HG03378 (cell line): ENCODE results near the gene CAMSAP1.

Source experiments
- ATAC-seq: cut with Tn5 transposase; IDR thresholded peaks from one replicate; pipeline ENCODE4 v1.9.1; 2021; ENCODE audit warnings: mild to moderate bottlenecking, moderate library complexity; ENCODE audit not compliant: unreplicated experiment

The CAMSAP1 gene

DNA sequence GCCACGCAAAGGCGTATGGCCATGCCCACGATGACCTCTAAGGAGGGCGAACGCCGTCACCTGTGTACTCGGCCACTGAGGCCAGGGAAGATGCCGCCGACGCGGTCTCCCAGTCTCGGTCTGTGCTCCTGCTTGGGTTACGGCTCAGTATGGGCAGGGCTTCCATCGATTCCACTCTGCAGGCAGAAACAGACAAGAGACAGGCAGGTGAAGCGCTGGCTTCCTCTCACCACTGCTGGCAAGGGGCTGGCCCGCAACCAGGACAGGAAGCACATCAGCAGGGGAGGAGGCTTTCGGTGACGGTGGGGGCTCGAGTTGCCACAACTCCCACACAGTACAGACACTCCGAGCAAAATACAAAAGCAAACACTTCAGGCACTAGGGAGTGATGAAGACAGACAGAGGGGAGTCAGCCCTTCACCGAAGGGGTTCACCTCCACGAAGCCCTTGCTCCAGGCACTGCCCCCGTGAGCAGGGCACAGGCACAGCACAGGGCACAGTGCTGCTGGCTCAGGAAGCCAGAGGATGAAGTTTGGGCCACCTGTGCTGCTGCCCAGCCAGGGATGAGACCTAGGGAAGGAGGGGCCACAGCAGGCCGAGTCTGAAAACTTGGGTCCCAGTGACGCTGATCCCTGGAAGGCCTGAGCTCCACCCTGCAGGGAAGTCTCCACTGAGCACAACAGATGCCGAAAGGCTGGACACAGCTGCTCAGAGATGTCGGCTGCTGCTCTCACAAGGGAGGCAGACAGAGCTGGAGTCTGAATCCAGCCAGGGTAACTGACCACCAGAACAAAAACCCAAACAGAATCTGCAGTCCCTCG, 91.3 kb downstream of the CAMSAP1 start:
- ATAC-seq, result no peak

- ATAC-seq, result no peak
These were observed 91.9 kb downstream of the CAMSAP1 start for GRCh38 chr9:135815413-135815812.

GRCh38 chr9:135814421-135815095, 92.8 kb downstream of the CAMSAP1 start:
- ATAC-seq, result no peak

GRCh38 chr9:135813671-135814290, 93.6 kb downstream of the CAMSAP1 start:
- ATAC-seq, result no peak

DNA sequence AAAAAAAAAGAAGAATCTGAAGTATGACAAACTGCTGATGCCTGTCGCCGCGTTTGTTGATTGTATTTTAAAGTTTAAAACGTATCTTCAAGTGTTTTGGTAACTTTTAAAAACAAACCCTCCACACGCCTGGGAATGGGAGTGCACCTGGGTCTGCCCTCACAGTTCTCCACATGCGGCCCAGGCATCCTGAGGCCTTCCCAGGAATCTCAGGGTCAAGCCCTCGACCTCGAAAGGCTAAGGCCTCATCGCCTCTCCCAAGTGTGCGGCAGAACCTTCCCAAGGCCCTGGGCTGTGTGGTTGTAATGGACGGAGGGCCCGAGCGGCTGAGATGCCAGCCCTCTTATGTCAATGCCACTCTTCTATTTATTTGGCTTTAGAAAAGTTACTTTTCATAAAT, 94.4 kb downstream of the CAMSAP1 start:
- no peak for ATAC-seq

GRCh38 chr9:135811801-135812200, 95.5 kb downstream of the CAMSAP1 start:
- no peak for ATAC-seq

DNA sequence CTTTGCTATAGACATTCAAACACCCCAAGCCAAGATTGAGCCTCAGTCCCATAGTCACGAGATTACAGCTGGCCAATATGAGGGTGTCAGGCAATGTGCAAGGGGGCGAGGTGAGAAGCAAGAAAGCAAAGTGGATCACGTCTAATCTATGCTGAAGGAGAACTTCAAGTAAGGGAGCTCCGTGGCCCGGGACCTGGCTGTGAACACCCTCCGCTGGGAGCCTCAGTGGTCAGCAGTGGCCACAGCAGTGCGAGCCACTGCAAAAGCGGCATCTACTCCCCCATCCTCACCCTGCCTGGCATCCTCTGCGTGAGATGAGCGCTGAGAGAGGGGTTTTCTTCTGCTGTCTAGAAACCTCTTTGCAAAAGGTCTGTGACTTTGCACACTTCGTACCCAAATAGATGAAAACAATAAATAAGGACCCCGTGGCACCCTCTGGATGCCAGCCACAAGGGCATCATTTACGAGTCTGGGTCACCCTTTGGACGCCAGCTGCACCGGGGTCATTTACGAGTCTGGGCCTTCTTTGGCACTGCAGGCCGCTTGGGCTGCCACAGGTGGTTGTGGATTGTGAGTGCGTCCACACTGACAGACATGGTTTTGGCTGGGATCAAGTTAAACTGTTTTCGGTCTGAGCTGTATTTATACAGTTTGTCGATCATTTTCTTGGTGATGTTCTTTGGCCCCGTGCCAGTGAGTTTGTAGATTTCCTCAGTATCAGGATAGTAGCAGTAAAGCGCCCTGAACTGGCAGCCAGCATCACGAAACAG, 96.4 kb downstream of the CAMSAP1 start:
- ATAC-seq, result no peak

DNA sequence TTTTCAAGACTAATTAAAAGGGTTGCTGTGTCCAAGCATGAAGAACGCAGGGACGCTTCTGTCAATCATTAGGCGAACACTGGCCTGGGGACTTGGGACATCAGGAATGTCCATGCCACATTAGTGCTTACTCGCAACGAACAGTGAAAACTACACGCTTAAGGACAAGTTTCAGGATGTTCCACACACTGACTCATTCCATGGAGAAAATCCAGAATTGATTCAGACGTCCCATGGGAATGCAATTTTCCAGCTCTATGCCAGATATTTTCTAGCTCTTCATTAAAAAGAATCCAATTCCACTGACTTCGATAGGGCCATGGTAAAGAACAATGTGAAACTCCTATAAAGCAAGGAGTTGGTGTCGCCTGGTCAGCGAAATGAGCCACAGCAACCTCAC, 98.2 kb downstream of the CAMSAP1 start:
- no peak for ATAC-seq

DNA sequence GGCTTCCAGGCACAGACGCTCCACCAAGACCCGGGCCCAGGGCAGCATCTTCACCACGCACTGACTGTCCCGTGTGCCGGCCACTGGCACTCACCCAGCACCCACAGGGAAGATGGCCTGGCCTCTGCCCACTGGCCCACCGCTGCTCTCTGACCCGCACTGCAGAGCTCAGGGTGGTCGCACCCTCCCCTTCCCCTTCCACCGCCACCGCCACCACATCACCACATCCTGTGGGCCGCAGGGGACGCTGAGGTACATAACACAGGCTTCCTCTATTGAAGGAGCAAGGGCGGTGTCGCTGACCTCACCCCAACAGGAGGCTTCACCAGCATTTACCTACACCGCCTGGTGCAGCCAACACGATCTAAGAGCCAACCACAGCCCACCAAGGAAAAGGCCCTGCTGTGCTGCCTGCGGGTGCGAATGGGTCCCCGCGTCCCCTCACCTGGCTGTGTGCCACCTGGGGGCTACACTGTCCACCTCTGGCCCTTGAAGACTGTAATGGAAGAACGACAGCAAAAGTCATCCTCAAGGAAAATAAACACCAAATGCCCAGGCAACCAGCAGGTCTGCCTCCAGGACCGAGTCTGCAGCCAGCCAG, 101.8 kb downstream of the CAMSAP1 start:
- no peak for ATAC-seq

DNA sequence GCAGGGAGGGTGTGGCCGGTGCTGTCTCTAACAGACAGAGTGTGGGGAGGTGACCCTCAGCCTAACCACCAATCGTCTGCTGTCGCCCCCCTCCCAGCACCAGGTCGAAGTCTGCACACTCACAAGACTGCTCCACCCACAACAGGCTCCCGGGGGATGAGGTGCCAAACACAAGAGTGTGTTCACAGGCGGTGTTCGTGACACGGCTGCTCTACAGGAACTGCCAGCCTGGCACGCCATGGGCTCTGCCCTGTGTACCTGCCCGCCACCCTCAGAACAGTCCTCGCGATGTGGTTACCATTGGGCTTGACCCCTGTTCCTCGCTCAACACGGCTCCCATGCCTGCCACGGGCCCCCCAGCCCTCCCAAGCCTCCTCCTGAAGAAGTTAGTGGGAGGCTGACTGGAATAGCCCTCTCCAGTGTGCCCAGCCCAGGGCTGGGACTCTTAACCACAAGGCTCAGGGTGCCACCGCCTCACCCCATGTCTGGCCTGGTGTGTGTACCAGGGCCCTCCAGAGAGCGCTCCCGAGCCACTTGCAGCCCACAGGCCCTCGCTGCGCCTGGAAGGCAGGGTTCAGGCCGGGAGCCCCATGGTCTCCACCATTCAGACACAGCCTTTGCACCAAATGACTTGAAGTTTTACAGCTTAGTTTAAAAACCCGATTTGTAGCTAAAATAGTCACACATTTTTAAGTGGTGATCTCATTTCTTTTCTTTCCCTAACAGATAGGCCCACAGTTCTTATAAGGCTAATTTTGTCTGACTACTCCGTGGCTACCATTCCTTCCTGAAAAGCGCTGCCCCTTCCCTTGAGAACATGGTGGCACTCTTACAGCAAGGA, 102.5 kb downstream of the CAMSAP1 start:
- ATAC-seq, result no peak

DNA sequence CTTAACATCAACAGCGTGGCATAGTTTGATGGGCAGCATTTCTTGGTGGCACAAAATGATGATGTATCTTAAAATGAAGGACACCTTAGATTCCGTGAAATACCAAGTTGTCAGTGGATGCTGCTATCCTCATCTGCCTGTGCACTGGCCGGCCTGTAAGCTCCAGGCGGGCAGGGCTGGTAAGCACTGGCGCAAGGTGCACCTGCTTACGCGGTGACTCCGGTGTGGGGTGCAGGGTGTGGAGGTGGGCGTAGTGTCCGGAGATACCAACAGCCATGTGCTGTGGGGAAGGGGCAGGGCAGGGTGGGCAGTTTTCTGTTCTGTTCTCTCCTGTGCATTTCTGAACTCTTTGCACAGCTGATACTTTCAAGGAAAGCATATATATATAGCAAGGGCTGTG, 103.9 kb downstream of the CAMSAP1 start:
- no peak for ATAC-seq

GRCh38 chr9:135802876-135803419, 104.4 kb downstream of the CAMSAP1 start:
- no peak for ATAC-seq

DNA sequence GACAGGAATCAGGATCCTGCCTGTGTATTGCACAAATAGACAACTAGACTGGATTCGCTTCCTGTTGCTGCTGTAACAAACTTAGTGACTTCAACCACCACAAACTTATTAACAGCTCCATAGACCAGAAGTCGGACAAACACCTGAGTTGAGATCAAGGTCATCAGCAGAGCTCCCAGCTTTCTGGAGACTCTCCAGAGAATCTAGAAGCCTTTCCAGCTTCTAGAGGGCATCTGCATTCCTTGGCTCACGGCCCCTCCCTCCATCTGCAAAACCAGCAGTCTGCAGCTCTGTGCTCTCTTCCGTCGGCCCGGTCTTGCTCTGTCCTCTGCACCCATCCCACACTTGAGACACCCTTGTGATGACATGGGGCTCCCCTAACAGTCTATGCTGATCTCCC, 106.3 kb downstream of the CAMSAP1 start:
- ATAC-seq, result no peak

DNA sequence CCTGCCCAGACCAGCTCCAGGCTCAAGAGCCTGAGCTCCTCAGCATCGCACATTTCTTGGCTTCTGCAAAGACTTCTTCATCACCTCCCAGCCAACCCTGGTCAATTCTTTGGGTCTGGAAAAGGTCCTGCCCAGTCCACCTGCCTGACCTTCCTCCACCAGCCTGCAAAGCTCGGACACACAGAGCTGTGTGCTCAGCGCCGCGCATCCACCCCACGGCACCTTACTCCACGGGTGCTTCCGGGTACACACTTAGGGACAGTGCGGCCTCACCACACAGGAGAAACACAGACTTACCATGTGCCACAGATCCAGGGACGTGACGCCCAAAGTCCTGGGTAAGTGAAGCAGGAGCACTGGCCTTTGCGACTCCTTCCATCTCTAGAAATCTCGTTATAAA, 108.1 kb downstream of the CAMSAP1 start:
- no peak for ATAC-seq

DNA sequence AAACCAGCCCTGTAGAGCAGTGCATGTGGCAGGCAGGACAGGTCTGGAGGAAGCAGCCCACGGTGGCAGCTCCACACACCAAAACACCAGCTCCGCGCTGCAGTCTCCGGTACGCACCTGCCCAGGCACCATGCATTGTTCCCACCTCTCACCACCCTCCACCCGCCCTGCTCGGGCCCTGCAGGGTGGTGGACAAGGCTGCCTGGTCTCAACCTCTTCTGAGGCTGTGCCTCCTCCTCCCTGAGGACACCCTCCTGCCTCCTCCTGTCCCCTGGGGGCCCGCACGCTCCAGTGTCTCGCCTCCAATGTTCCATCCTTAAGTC, 109.1 kb downstream of the CAMSAP1 start:
- no peak for ATAC-seq

DNA sequence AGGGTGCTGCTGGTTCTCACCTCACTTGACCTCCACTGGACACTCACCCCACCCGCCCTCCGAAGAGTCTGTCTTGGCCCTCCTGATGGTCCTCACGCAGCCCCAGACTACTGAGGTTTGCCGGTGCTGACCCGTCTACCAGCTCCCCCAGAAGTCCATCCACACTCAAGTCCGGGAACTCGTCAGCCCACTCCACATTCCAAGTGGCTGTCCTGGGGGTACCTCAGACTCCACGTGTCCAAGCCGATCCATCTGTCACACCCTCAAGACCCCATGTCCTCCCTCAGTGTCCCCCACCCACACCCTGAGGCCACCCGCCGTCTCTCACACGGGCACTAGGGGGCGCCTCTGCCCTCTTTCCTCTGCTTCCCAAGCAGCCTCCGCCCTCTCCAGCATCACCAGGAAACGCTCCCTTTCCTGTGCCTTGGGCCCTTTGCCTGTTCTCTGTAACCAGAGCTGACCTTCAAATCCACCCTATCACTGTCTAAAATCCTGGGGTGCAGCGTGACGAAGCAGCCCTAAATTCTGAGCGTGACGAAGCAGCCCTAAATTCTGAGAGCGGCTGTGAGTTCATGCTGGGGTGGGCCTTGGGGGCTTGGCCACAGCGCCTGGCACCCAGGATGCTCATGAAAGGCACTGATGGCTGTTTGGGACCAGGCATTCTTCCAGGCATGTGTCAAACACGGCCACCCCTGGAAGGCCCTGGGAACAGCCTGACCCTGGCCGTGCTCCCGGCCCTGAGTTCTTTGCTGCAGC, 109.7 kb downstream of the CAMSAP1 start:
- no peak for ATAC-seq

- no peak for ATAC-seq
These were observed 110.4 kb downstream of the CAMSAP1 start for GRCh38 chr9:135796784-135797485.

DNA sequence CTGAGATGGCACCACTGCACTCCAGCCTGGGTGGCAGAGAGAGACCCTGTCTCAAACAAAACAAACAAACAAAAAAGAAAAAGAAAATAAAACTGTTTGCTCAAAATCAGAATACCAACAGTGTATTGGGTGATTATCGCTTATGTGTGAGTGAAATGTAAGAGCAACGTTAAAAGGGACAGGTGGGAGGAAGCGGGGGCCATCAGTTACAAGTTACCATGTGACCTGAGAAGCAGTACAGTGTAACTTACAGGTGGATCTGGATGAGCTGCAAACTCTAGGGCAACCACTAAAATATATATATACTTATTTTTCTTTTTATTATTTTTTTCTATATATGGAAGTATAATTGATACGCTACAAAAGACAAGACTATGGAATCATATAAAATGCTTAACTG, 112.0 kb downstream of the CAMSAP1 start:
- ATAC-seq, result no peak
